NCI-H69 (cell line): ENCODE data around the gene WBP2NL.
A peak's percentile ranks its signal among the peaks of the same experiment; 100 is the strongest.
"Not testable (repeated sequence)": the region's sequence is repeated elsewhere in the genome, so short reads cannot be mapped to it uniquely, and the experiment has no call there.

ENCODE experiments used
- DNase-seq: peaks from one replicate; lab custom pipeline; 2025; lab: John Stamatoyannopoulos, UW

The WBP2NL gene

GRCh38 chr22:42033263-42034181 lies 34.9 kb downstream of the WBP2NL start:
- DNase-seq, result no peak

GRCh38 chr22:42035256-42035655 lies 36.7 kb downstream of the WBP2NL start:
- no peak for DNase-seq

GRCh38 chr22:42039271-42039670 lies 40.7 kb downstream of the WBP2NL start:
- no peak for DNase-seq

GRCh38 chr22:42041784-42042183 lies 43.2 kb downstream of the WBP2NL start:
- no peak for DNase-seq

- no peak for DNase-seq
Measured at GRCh38 chr22:42050641-42051180, 52.1 kb downstream of the WBP2NL start.

DNA sequence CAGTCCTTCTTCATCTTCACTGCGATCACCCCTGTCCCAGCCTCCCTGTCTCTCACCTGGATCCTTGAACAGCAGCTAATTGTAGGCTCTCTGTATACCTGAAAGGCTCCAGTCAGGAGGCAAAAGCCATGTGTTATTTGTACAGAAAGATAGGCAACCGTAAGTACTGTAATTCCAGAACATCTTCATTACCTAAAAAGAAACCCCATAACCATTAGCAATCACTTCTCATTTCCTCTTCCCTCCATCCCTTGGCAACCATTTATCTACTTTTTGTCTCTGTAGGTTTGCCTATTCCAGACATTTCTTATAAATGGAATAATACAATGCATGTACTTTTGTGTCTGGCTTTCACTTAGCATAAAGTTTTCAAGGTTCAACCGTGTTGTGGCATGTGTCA lies 54.2 kb downstream of the WBP2NL start:
- DNase-seq, result no peak

DNA sequence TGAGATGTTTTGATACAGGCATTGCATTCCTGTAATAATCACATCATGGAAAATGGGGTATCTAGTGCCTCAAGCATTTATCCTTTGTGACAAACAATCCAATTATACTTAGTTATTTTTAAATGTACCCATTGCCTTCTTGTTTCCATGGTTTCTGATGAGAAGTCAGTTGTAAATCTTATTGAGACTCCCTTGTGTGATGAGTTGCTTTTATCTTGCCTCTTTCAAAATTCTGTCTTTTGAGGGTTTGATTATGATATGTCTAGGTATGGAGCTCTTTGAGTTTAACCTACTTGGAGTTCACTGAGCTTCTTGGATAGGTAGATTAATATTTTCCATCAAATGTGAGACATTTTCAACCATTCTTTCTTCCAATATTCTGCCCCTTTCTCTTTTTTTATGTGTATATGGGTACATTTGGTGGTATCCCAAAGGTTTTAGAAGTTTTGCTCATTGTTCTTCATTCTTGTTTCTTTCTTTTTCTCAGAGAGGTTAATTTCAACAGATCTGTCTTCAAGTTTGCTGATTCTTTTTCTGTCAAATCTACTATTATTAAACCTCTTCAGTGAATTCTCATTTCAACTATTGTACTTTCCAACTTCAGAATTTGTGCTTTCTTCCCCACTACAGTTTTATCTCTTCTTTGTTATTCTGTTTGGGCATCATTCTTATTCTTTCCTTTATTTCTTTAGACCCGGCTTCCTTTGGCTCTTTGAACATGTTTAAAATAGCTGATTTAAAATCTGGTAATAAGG lies 58.3 kb downstream of the WBP2NL start:
- no peak for DNase-seq

DNA sequence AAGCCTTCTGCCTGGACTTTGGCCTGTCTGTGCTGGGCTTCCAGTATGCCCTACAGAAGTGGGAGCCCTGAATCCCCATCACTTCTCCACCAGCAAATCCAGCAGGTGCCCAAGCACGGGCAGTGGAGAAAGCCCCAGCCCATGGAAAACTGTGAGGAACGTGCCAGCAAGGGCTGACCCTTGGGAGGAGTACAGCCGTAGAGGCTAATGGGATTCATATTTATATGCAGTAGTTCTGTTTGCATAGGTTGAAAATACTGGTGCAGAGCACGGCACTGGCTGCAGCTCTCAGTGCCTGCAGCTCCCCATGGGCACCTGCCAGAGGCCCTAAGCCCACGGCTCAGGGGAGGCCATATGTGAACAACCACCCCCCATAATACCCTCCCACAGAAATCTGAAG lies 61.9 kb downstream of the WBP2NL start:
- no peak for DNase-seq

GRCh38 chr22:42061041-42061440 lies 62.5 kb downstream of the WBP2NL start:
- DNase-seq, result no peak

GRCh38 chr22:42062506-42063170 lies 64.0 kb downstream of the WBP2NL start:
- DNase-seq, result no peak

DNA sequence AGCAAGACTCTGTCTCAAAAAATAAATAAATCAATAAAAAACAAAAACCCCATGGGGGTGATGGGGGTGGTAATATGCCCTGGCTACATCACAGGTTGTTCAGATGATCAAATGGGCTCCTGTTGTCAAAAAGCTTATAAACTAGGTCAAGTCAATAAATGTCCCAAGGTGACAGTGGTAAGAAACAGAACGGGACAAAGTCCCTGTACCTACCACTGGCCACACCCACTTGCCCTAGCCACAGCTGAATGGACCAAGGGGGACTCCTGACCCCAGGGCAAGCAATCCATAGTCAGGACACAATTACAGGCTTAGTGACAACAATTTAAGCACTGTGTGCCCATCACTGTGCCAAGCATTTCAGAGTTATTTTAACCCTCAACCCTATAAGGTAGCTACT lies 66.0 kb downstream of the WBP2NL start:
- DNase-seq, result no peak

GRCh38 chr22:42065438-42066125 lies 67.0 kb downstream of the WBP2NL start:
- DNase-seq, result no peak

DNA sequence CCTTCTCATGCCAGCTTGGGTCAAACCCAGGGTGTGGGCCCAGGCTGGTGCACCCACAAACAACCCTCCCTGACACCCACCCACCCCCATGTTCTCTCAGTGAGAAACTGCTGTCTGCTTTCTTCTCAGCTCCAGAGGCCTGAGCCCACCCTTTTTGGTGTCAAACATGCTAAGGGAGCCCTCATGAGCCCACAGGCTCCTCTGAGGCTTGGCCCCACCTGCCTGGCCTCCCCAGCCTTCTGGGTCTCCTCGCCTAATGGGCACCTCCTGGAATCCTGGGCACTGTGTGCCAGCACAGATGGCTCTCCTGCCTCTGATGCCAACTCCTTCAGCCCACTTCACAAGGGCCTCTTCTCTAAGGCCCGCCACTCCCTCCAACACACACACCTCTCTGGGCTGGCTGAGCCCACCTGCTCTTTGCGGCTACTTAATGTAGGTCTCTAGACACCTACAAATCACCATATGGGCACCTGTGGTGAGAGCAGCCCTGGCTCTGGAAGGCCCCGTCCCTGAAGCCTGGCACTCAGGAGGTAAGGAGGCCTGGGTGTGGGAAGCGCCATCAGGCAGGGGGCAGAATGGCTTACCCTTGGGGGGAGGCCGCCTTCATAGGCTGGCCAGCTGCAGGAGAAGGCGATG lies 67.7 kb downstream of the WBP2NL start:
- peak; percentile 15 for DNase-seq

GRCh38 chr22:42066937-42067336 lies 68.3 kb downstream of the WBP2NL start:
- no peak for DNase-seq

DNA sequence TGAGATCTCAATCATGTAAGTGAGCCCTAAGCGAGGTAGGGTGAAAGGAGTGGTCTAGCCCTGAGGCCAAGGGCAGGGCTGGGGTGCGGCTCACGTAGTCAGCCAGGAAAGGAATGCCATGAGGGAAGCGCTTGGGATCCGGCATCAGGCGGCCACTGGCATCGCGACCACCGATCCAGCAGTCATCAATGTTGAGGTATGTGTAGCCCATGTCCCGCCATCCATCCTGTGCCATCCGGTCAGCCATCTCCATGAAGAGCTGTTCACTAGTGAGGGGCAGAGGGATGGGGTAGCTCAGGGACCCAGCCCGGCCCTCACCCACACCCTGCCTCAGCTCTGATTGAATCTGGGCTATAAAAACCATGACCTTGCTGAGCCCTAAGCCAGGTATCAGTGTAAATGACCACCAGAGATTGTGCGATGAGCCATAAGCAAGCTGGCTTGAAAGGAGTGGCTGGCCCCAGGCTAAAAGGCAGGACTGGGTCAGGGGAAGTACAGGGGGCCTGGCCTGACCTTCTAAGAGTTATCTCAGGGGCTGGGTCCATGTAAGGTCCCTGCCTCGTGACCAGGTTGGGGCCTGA lies 69.2 kb downstream of the WBP2NL start:
- no peak for DNase-seq

DNA sequence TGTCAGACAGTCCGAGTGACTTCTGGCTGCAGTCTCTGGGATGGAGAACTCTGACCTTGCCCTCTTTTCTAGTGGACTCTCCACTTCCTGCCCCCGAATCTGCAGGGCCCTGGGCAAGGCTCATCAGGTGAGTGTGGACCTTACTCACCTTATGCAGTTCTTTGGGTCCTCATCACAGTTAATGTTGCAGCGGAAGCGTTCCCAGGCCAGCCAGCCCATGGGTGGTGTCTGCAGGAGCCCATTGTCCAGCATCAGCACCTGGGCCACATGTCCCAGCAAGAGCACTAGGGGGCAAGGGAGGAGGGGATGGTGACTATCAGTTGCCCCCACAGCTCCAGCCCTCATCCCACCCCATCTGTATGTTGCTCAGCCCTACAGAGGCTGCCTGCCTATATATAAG lies 69.7 kb downstream of the WBP2NL start:
- DNase-seq, result no peak

- no peak for DNase-seq
Measured at GRCh38 chr22:42069801-42070516, 71.4 kb downstream of the WBP2NL start.

DNA sequence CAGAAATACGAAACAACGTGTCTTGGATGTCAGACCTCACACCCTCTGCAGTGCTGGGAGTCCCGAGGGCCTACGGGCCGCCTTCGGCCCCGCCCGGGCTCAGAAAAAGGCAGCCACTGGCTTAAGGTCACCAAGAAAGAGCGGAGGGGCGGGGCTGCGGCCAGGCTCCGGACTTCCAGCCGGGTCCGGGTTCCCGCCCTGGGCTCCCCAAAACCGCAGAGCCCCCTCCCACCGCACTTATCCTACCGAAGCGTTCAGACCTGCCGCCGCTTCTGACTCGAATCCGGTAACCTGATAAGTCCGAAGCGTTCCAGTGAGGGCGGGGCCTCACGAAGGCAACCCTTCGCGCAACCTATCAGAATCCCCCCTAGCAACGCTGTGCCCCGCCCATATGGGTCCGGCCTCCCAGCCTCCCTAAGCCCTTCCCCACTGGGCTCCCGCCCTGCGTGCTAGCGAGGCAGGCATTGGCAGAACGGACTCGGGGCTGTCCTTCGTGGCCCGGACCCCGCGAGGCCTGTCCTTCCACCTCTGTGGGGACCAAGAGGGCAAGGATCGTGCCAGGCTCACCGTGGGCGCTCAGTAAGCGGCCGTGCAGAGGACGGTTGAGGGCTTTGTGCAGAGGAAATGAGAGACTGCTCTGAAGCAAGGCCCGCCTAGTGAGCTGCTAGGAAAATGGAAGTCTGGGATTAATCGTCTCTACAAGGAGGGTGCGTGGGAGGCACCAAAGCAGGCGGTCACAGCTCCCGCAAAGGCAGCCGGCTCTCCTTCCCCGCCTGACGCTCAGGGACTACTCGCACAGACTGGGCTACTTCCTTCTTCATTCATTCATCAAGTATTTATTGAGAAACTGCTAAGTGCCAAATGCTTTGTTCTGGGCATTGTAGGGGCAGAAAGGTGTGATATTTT lies 72.2 kb downstream of the WBP2NL start, which contains the start of gene NAGA:
Gene NAGA, minus strand, starts transcription at position 296 of the 906 bp plus-strand sequence. CDS start 515 bp downstream, outside the sequence.
- peak; percentile 99 for DNase-seq

GRCh38 chr22:42071508-42071907 lies 72.9 kb downstream of the WBP2NL start:
- not testable (repeated sequence) for DNase-seq
